ENCODE data around the gene TAS1R3. TPM values are rescaled to one million over a fixed set of nuclear protein-coding genes. Genes with fewer than 3 reads are reported as not detected.

TAS1R3 gene
- total RNA-seq, 1 donor from 2014 or later, result 0.19 TPM

GRCh38 chr1:1349256-1350012, 18.4 kb downstream of the TAS1R3 start, which contains the start of gene DVL1:
DVL1 (minus strand) TSS chr1:1349418; CDS start chr1:1349065, 353 bp downstream.
- DNase-seq (ENCODE audit: low spot score), result no peak

- DNase-seq (ENCODE audit: low spot score), result no peak
These were observed 20.7 kb downstream of the TAS1R3 start for GRCh38 chr1:1351511-1352427.

- DNase-seq (ENCODE audit: low spot score), result no peak
These were observed 21.8 kb downstream of the TAS1R3 start for GRCh38 chr1:1352786-1353388.

- no peak for DNase-seq (ENCODE audit: low spot score)
These were observed 22.5 kb downstream of the TAS1R3 start for GRCh38 chr1:1353389-1354151.

- DNase-seq (ENCODE audit: low spot score), result no peak
These were observed 23.5 kb downstream of the TAS1R3 start for GRCh38 chr1:1354271-1355247.

GRCh38 chr1:1355416-1355815, 24.3 kb downstream of the TAS1R3 start:
- no peak for DNase-seq (ENCODE audit: low spot score)

GRCh38 chr1:1356166-1356795, 25.2 kb downstream of the TAS1R3 start:
- DNase-seq (ENCODE audit: low spot score), result no peak

- no peak for DNase-seq (ENCODE audit: low spot score)
These were observed 25.8 kb downstream of the TAS1R3 start for GRCh38 chr1:1356796-1357401.

GRCh38 chr1:1357871-1358432, 26.9 kb downstream of the TAS1R3 start:
- DNase-seq (ENCODE audit: low spot score), result no peak

- no peak for DNase-seq (ENCODE audit: low spot score)
These were observed 27.6 kb downstream of the TAS1R3 start, which contains the start of gene MXRA8 for GRCh38 chr1:1358433-1359271. MXRA8 (minus strand) TSS chr1:1358555; CDS start chr1:1358504, 51 bp downstream.

GRCh38 chr1:1359308-1359663, 28.2 kb downstream of the TAS1R3 start:
- no peak for DNase-seq (ENCODE audit: low spot score)

- no peak for DNase-seq (ENCODE audit: low spot score)
These were observed 28.8 kb downstream of the TAS1R3 start for GRCh38 chr1:1359664-1360468.

GRCh38 chr1:1360506-1361169, 29.6 kb downstream of the TAS1R3 start:
- DNase-seq (ENCODE audit: low spot score), result no peak

- DNase-seq (ENCODE audit: low spot score), result no peak
These were observed 30.3 kb downstream of the TAS1R3 start for GRCh38 chr1:1361233-1361981.

- DNase-seq (ENCODE audit: low spot score), result no peak
These were observed 30.9 kb downstream of the TAS1R3 start for GRCh38 chr1:1361982-1362423.

All from mesenteric fat pad (tissue), 1 donor.